ENCODE results near the gene RAD51B.

DNA sequence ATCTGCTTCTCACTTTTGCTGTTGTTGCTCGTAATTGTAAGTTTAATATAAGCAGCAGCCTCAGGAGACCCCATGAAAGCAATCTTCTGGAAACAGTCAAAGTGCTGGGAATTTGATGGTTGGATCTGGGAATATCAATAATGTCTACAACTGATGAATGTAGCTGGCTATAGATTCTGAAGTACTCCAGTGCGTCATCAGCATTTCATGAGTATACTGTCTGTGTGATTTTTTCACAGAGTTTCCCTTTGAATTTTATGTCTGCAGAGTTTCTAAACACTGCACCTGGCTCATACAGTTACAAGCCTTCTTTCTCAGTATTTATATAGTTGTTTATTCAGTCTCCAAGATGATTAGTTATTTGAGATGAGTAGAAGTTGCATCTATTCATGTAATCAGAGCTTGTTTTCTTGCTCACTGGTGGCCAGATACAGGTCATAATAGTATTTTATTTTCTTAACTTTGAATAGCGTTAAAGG, 222.3 kb downstream of the RAD51B start:
- TF ChIP-seq CTCF (optimal IDR thresholded peaks at IDR 0.05 in 1 of 3, IDR thresholded peaks at IDR 0.05 in 1 of 3, conservative IDR thresholded peaks at IDR 0.05 in 1 of 3; ENCODE audit: extremely low read depth in 1 of 3, insufficient read depth in 2 of 3, low read length in 3 of 3): no peak
- TF ChIP-seq EZH2 (IDR thresholded peaks at IDR 0.05; ENCODE audit: low read length): no peak

Data from keratinocyte (primary cell).